ENCODE measurements around the gene KIF26A. TPM values are rescaled to one million over a fixed set of nuclear protein-coding genes. Genes with fewer than 3 reads are reported as not detected.

KIF26A gene
- 10 to 100 TPM in 3 of 12 donors, 1 to 10 TPM in 8, not detected in 1; 4.8 to 25.2 (median 5.9) TPM for polyA plus RNA-seq (ENCODE audit: insufficient read length in 12 of 12)
- long read RNA-seq, donor 1 = 0 reads
- long read RNA-seq, donor 2 = 0 reads
- long read RNA-seq, donor 3 = 0 reads
- long read RNA-seq, donor 4 = 0 reads
- long read RNA-seq, donor 5, full-length matches to known transcripts = 1 of 1 reads
- long read RNA-seq, donor 5, partial matches to known transcripts = 0 of 1 reads
- long read RNA-seq, donor 5, other reads (novel, unspliced or antisense) = 0 of 1 reads
- long read RNA-seq, donor 6 = 0 reads
- long read RNA-seq, donor 7 = 0 reads
- long read RNA-seq, donor 8 = 0 reads
- long read RNA-seq, donor 9 = 0 reads
- long read RNA-seq, donor 10, full-length matches to known transcripts = 1 of 1 reads
- long read RNA-seq, donor 10, partial matches to known transcripts = 0 of 1 reads
- long read RNA-seq, donor 10, other reads (novel, unspliced or antisense) = 0 of 1 reads
- long read RNA-seq, donor 11 = 0 reads

DNA sequence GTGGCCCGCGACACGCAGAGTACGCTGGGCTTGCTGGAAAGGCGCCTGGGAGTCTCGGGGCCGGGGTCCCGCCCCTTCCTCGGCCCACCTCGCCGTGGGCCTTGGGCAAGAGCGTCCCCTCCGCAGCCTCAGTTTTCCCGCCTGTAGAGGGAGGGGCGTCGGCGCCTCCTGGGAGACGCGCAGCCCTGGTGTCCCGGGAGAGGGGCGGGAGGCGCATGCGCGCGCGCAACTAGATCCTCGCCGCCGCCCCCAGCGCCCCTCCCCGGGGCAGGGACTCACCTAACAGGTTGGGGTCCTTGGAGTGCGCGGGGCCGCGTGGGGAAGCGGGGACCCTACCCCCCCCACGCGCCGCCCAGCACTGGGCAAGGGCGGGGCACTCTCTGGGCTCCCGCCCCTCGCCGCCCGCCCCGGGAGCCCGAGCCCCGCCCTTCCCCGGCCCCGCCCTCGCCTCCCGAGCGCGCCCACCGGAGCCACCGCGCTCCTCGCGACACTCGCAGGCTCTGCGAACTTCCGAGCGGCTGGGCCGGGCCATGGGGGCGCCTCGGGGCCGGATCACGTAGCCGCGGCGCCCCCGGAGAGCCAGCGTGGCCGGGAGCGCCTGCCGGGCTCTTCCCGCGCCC lies at the start of gene KIF26A:
Gene KIF26A, plus strand, starts transcription at position 490 of the 620 bp plus-strand sequence. CDS start 136 bp downstream, outside the sequence.
- no peak for DNase-seq

GRCh38 chr14:104090071-104090748 lies 48.2 kb upstream of the KIF26A start:
- no peak for DNase-seq

DNA sequence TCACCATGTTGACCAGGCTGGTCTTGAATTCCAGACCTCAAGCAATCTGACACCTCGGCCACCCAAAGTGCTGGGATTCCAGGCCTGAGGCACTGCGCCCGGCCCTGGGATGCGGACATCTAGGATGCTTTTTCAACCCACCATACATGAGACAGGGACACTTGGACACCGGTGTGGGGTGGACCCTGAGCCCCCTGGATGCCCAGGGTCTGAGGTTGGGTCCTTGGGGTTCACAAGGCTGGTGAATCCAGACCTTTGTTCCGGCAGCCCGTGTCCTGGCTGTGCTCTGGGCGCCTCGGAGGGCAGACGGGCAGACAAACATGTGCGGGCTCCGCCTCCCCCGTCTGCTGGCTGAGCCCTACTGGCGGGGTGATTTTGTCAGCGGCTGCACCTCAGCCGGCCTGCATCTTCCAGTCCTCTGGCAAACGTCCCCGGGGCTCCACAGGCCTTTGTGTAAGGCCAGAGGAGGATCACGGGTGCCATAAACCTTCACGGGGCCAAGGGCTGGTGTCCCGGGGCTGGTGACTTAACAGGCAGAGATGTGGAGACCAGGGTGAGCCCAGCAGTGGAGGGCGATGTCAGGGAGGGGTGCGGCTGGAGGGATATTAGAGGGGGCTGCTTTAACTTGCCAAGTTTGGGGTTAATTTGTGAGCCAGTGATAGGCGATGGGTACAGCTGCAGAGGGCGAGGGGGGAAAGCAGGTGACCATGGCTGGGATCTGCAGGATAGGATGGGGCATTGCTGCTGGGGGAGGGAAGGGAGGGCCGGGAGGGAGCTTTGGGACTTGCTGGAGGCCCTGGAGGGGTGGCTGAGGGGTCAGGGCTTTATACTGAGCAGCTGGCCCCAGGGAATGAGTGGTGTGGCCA lies 47.1 kb upstream of the KIF26A start:
- no peak for DNase-seq

DNA sequence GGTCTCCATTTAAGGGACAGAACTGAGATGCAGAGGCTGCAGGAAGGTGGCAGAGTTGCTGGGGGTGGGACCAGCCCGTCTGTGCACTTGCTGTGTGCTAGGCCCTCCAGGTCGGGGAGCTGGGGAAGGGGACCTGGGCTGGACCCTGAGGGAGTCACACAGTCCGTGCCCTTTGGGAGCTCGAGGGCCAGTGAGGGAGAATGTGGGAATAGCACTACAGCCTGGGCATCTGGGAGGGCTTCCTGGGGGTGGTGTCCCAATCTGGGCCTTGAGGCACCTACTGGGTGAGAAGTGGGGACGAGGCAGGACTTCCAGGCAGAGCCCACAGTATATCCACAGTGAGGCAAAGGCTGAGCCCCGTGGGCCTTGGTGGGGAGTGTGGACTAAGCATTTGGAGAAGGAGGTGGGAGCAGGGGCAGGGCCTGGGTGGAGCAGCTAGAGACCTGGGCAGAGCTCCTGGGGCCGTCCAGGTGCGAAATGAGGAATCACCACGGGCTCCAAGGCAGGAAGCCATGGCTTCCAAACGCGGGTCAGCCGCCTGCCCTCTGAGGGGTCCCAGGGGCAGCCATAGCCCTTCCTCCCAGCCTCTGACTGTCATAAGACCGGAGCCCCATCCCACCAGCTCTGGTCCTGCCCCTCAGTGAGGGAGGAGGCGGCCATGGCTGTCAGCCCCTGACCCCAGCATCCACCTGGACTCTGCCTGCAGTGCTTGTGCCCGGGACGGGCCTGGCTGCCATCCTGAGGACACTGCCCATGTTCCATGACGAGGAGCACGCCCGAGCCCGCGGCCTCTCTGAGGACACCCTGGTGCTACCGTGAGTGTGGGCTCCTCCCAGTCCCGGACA lies 46.2 kb upstream of the KIF26A start:
- DNase-seq = no peak

DNA sequence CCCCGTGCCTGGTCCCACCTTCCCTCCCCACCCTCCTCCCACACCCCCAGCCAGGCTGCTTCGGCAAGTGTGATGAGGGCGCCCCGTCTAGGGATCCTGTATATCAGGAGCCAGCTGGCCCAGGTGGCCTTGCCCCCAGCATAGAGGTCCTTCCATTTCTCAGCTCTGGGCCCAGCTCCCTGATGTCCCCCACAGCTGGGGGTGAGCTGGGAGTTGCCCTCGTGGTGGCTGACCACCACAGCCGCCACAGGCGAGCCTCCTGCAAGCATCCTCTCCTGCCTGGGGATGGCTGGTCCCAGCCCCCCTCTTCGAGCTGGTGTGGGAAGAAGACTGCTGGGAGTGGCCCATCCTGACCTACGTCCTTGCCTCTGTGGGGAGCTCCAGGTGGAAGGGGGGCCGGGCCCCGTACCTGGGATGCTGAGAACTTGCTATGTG lies 45.4 kb upstream of the KIF26A start:
- DNase-seq = no peak

DNA sequence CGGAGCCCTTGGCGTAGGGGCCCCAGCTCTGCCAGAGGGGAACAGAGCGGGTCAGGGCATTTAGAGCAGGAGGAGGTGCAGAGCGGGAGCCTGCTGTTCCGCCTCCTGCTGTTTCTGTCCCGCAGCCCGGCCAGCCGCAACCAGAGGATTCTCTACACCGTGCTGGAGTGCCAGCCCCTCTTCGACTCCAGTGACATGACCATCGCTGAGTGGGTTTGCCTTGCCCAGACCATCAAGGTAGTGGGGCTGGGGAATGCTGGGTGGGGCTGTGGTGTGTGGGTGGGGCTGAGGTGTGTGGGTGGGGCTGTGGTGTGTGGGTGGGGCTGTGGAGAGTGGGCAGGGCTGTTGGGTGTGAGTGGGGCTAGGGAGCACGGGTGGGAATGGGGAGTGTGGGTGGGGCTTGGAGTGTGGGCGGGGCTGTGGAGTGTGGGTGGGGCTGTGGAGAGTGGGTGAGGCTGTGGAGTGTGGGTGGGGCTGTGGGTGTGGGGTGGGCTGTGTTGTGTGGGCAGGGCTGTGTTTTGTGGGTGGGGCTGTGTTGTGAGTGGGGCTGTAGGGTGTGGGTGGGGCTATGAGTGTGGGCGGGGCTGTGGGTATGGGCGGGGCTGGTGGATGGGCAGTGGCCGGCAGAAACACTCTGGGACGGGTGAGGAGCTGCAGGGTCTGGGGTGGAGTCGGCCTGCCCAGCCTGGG lies 44.9 kb upstream of the KIF26A start:
- no peak for DNase-seq

GRCh38 chr14:104094056-104094708 lies 44.2 kb upstream of the KIF26A start:
- no peak for DNase-seq

DNA sequence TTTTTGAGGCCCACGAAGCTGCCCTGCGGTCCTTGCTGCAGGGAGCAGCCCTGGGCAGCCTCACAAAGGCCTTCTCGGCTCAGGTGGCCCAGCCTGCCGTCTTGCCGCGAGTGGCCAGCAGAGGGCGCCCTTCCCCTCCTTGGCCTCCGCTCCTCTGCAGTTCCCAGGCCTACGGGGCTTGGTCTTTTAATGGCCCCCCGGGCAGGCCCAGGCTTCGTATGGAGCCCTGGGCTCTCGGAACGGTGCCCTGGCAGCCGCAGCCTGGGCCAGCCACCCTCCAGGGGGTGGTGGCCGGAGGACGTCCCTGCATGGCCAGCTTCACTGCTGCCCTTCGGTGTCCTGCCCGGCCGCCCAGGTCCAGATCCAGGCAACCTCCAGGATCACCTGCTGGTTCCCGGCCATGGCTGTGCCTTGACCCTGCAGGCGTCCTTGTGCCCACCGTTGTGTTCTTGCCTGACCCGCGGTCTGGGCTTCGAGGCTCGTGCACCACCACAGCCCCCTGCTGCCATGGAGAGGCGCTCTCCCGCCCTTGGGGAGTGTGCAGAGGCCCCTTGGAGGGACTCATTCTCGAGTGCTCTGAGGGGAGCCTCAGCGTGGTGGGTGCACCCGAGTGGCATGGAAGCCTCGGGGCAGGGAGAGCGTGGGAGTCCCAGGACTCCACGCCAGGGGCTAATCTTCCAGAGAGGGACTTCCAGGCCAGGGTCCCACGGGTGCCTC lies 43.5 kb upstream of the KIF26A start:
- DNase-seq = peak; percentile 46

DNA sequence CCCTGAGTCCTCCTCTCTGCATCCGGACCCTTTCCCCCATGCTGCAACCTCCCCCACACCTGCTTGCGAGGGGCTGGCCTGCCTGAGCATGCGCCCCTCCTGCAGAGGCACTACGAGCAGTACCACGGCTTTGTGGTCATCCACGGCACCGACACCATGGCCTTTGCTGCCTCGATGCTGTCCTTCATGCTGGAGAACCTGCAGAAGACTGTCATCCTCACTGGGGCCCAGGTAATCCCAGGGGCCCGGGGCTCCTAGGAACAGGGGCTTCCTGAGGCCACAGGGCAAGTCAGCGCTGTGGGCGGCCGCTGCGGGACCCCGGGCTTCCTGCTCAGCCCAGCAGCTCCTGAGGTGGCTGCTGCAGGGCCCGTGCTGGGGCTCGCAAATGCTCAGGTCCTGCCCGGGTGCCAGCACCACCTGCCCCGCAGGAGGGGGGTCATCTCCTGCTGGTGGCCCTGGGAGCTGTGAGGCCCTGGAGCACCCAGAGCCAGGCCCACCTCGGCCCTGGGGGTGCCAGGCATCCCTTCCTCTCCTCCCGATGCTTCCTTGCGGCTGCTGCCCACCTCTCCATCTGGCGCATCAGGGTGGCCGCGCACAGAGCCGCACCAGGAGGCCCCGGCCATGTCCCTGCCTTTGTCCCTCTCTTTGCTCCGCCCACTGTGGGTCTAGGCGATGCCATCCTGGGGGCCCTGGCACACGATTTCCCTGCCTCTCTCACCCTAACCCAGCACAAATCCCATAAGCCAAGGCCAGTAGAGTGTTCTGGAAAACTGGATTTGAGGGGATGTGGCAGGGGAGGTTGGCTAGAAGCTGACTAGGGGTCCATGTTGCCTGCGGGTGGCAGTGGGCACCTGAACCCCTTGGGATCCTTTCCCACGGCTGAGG lies 42.7 kb upstream of the KIF26A start:
- DNase-seq = no peak

DNA sequence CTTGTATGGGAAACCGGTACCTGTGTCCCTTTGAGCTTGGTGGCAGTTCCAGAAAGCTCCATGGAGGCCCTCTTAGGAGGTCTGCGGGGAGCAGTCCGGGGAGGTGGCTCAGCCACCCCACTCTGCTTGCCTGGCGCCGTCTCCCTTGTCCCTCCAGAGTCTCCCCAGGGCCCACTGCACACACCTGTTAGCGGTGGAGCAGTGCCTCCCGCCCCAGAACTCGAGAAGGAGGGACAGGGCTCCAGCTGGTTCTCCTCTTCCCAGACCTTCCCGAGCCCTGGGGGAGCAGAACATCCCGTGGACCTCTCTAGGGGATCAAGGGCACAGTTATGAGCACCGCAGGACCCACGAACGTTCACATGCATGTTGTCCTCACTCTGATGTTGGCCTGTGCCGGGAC lies 42.1 kb upstream of the KIF26A start:
- DNase-seq = no peak

GRCh38 chr14:104096751-104097700 lies 41.4 kb upstream of the KIF26A start:
- peak; percentile 13 for DNase-seq

DNA sequence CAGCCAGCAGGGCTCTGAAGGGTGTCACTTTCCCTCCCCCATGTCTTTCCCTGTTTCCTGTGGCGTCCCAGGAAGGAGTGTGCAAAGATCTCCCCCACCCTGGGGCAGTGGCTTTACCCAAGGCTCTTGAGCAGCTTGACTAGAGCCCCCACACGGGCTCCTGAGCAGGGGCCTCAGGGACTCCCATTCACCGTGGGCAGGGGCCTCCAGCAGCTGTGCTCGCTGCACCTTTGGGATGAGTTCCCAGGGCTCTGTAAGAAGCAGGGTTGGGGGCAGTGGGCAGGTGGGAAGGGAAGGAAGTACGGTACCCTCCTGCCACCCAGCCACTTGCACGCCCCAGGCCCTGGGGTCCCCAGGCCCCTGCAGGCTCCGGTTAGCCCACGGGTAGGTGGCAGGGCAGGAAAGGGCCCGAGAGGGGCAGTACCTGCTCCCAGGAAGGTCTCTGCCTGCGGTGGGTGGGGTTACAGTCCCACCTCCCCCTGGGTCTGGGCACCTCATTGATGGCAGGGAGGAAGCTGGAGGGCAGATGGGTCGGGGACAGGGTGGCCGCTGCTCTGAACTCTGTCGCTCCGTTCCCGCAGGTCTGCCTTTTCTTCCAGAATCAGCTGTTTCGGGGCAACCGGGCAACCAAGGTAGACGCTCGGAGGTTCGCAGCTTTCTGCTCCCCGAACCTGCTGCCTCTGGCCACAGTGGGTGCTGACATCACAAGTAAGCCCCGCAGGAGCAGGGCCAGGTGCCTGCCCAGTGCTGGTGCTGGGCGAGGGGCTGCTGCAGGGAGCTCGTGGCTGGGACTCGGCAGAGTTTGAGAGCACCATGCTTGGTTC lies 39.9 kb upstream of the KIF26A start:
- DNase-seq = no peak

DNA sequence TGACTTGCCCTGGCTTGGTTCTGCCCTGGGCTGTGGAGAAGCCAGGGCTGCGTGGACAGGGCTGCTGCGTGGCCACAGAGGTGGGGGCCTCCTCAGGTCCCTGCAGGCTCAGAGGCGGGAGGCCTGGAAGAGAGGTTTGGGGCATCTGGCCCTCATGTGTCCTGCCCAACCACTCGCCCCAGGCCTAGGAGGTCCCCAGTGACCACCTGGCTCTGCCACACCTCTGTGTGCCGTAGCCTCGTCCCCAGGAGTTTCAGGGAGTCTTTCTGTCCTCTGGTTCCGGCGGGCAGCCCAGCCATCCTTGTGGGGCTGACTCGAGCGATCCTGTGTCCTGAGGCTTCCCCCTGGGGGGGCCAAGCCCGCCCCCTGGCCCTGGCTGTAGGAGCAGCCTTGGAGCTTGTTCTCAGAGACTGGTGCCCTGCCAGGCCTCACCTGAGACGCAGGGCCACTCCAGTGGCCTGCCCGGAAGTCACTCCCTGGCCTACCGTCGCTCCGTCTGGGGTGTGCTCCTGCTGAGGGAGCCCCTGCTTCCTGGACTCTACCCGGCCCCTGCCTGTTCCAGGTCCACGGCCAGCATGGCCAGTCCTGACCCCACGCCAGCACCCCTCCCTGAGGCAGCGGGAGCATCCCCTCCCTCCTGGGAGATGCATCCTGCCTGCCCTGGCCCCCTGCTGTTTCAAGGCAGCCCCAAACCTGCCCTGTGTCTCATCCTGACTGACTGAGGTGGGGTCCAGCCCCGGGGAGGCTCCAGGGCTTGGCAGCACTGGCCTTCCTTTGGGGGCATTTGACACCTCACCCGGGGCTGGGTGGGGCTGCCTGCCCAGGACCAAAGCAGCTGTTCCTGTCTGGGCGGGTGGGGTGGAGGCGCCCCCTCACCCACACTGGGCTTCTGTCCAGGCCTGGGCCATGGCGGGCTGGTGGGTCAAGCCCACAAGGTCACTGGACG lies 39.0 kb upstream of the KIF26A start:
- no peak for DNase-seq
